Endothelial cell of umbilical vein (primary cell): ENCODE measurements around the gene ZNF157. TPM values are rescaled to one million over a fixed set of nuclear protein-coding genes. Genes with fewer than 3 reads are reported as not detected.
A peak's percentile ranks its signal among the peaks of the same experiment; 100 is the strongest.

ENCODE experiments used
- BruUV-seq: library from RNA; stranded (reverse); fragments of 400-500 nt; replicated peaks from 2 replicates; lab custom pipeline; 2021; lab: Mats Ljungman, UMichigan
- CTCF ChIA-PET: fragments of 300-600, 350-600 bp; sonication (Branson Sonifier 250); formaldehyde crosslinking; loops from one replicate; lab custom pipeline; 2021; ENCODE audit warnings: antibody characterized with exemption, inconsistent platforms; lab: Charles Lee
- POLR2A ChIA-PET: fragments of 300-600, 350-600 bp; sonication (Branson Sonifier 250); formaldehyde crosslinking; loops from one replicate; lab custom pipeline; 2021; ENCODE audit warnings: antibody characterized with exemption, inconsistent platforms; lab: Charles Lee
- DNase-seq: peaks from one replicate; pipeline ENCODE4 v3.0.0-alpha.2; 2011; ENCODE audit warnings: low read depth, low spot score
- FAIRE-seq: peaks from 2 replicates; lab custom pipeline; 2011; peaks lifted over from hg19 to GRCh38; lab: Jason Lieb, UNC
- H2AFZ ChIP-seq: 2 replicates; pipeline ENCODE4 v1.6.0; 2012; ENCODE audit warnings: low read depth, low read length, control low read depth, inconsistent platforms
- H3K27ac ChIP-seq: 2 replicates; pipeline ENCODE4 v1.5.1; 2011; ENCODE audit warnings: low read depth, mild to moderate bottlenecking, control low read depth, low read length, moderate library complexity; ENCODE audit not compliant: insufficient read depth
- H3K27me3 ChIP-seq, 2 experiments: 2 replicates each; pipeline versions ENCODE4 v1.6.0 to v1.6.1; 2011; ENCODE audit warnings: low read length in 2 of 2, mixed read lengths in 1 of 2; ENCODE audit not compliant: control insufficient read depth in 2 of 2, insufficient read depth in 2 of 2
- H3K36me3 ChIP-seq, 2 experiments: 2 replicates in 1 of 2; 3 replicates in 1 of 2; pipeline ENCODE4 v1.5.1; 2011; ENCODE audit warnings: low read length in 2 of 2, mild to moderate bottlenecking in 1 of 2, moderate library complexity in 1 of 2; ENCODE audit not compliant: control insufficient read depth in 2 of 2, insufficient read depth in 2 of 2; ENCODE audit errors: extremely low read depth in 1 of 2
- H3K4me1 ChIP-seq: 3 replicates; pipeline ENCODE4 v1.5.1; 2011; ENCODE audit warnings: mild to moderate bottlenecking, low read length; ENCODE audit not compliant: control insufficient read depth, insufficient read depth; ENCODE audit errors: extremely low read depth
- H3K4me2 ChIP-seq: 2 replicates; pipeline ENCODE4 v1.6.1; 2011; ENCODE audit warnings: low read length, control low read depth, mixed read lengths; ENCODE audit not compliant: insufficient read depth
- H3K4me3 ChIP-seq, 3 experiments: fragments of 200-600 bp in 1 of 3; sonication (generic), shearing (Covaris generic) in 1 of 3; replicated peaks in 1 of 3; 2 replicates each; pipeline ENCODE4 v1.5.1; 2011 to 2016; ENCODE audit warnings: control low read depth in 3 of 3, low read length in 3 of 3, mild to moderate bottlenecking in 2 of 3, inconsistent platforms in 1 of 3, low read depth in 1 of 3, moderate library complexity in 1 of 3; ENCODE audit not compliant: insufficient read depth in 1 of 3
- H3K79me2 ChIP-seq: 2 replicates; pipeline ENCODE4 v1.6.0; 2012; ENCODE audit warnings: low read length, inconsistent platforms; ENCODE audit not compliant: control insufficient read depth, insufficient read depth
- H3K9ac ChIP-seq: replicated peaks from 2 replicates; pipeline ENCODE3; 2011; ENCODE audit warnings: low read length, control low read depth; ENCODE audit not compliant: insufficient read depth; ENCODE audit errors: extremely low read depth
- H3K9me1 ChIP-seq: replicated peaks from 3 replicates; pipeline ENCODE4 v1.6.0; 2011; ENCODE audit warnings: mild to moderate bottlenecking, low read length; ENCODE audit not compliant: control insufficient read depth, insufficient read depth; ENCODE audit errors: extremely low read depth
- H3K9me3 ChIP-seq: replicated peaks from 2 replicates; pipeline ENCODE4 v1.5.1; 2012; ENCODE audit warnings: low read length, inconsistent platforms; ENCODE audit not compliant: control insufficient read depth, insufficient read depth
- H4K20me1 ChIP-seq: replicated peaks from 2 replicates; pipeline ENCODE3; 2011; ENCODE audit warnings: mild to moderate bottlenecking, low read length; ENCODE audit not compliant: control insufficient read depth, insufficient read depth; ENCODE audit errors: extremely low read depth
- EZH2 ChIP-seq: IDR thresholded peaks from 2 replicates; pipeline ENCODE4 v1.6.1; 2012; ENCODE audit warnings: borderline replicate concordance, low read depth, mild to moderate bottlenecking, moderate library complexity, low read length, inconsistent platforms; ENCODE audit not compliant: severe bottlenecking
- FOS ChIP-seq: IDR thresholded peaks from 2 replicates; pipeline ENCODE4 v1.6.1; 2011; ENCODE audit warnings: mild to moderate bottlenecking, low read length, moderate library complexity, borderline replicate concordance; ENCODE audit not compliant: insufficient read depth
- GATA2 ChIP-seq: IDR thresholded peaks from 2 replicates; pipeline ENCODE4 v1.7.0; 2011; ENCODE audit warnings: low read depth, mild to moderate bottlenecking, moderate library complexity, mixed read lengths, low read length; ENCODE audit not compliant: insufficient read length, insufficient read depth
- JUN ChIP-seq: IDR thresholded peaks from 2 replicates; pipeline ENCODE4 v1.6.1; 2011; ENCODE audit warnings: borderline replicate concordance, low read depth; ENCODE audit not compliant: insufficient read length, insufficient read depth
- MYC ChIP-seq: IDR thresholded peaks from one replicate; pipeline ENCODE4 v1.6.1; 2011; ENCODE audit warnings: mild to moderate bottlenecking, low read depth, low read length
- POLR2A ChIP-seq: IDR thresholded peaks from 2 replicates; pipeline ENCODE4 v1.6.1; 2012; ENCODE audit warnings: low read depth, mild to moderate bottlenecking, control low read depth, low read length
- POLR2AphosphoS5 ChIP-seq: IDR thresholded peaks from 2 replicates; pipeline ENCODE4 v1.6.1; 2012; ENCODE audit warnings: low read depth, mild to moderate bottlenecking, control low read depth, low read length, moderate library complexity; ENCODE audit not compliant: insufficient read depth
- dilution Hi-C: fragments of 300-500 bp; cut with MboI; formaldehyde crosslinking; loops from one replicate; pipeline ENCODE4 v1.15.0; 2019; ENCODE audit warnings: low sequenced_read_pairs; ENCODE audit not compliant: extremely low pct_ligation_motif_present
- intact Hi-C: fragments of 100-400 bp; cut with micrococcal nuclease; formaldehyde crosslinking; loops from one replicate; pipeline ENCODE4 v1.10.0; 2022
- polyA plus RNA-seq, 4 experiments: library from polyadenylated mRNA; depleted of rRNA in 3 of 4; stranded (reverse) in 3 of 4; unstranded in 1 of 4; fragments of >200 nt; gene quantifications; 2 replicates each; pipeline versions ENCODE4 v1.2.1 to v1.2.3, GENCODE V29; 2011 to 2012; ENCODE audit warnings: missing spikeins in 1 of 4
- total RNA-seq: library from RNA; stranded (reverse); gene quantifications from 2 replicates; pipeline ENCODE4 v1.2.3, GENCODE V29; 2021
- TF ChIP-seq, protein P1 (sequence below): IDR thresholded peaks from 2 replicates; pipeline ENCODE4 v1.6.1; 2011; ENCODE audit not compliant: insufficient read depth, insufficient read length
- TF ChIP-seq, protein P2 (sequence below), 2 donors: IDR thresholded peaks; 1 replicate in 1 of 2; 2 replicates in 1 of 2; pipeline ENCODE4 v1.5.1; 2011; ENCODE audit warnings: low read length in 2 of 2, mild to moderate bottlenecking in 2 of 2, moderate library complexity in 2 of 2, control low read depth in 1 of 2, inconsistent platforms in 1 of 2, low read depth in 1 of 2; ENCODE audit not compliant: insufficient read depth in 1 of 2; ENCODE audit errors: extremely low read depth in 1 of 2

ZNF157 gene
- total and polyA plus RNA-seq, 2 donors (not counting 3 experiments of a cell fraction or from before 2014, with no cell fraction given), result not detected

DNA sequence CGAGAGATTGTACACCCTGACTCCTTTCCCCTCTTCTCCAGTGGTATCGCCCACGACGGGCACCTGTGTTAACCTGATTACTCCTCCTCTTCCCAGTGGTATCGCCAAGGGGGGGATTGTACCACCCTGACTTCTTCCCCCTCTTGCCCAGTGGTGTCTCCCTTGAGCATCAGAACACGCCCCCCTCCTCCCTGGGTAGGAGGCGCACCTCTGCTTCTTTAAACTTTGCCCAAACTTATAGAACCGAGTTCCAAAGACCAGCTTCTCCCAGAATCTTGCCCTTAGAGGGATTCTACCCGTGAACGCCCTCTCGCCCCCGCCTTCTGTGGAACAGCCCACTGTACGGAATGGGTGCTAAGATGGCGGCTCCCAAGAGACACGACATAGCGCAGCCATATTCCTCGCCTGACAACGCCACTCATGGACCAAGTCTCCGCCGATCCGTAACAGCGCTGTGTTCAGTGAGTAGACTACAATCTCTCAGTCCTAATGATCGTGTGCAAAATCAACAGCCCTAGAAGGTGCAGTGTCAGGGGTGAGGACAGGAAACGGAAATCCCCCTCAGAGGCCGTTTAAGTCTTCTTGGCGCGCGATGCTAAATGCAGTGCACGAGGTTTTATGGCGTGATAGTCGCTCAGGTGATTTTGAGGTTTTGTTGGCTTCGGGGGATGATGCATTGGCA is 4.2 kb upstream of the ZNF157 start:
- POLR2A ChIA-PET, result no interaction called here
- no peaks in the 10 kb centered on the region for H3K79me2 ChIP-seq
- H3K36me3 ChIP-seq, result no peaks in the 10 kb centered on the region
- TF ChIP-seq, protein P1, sequence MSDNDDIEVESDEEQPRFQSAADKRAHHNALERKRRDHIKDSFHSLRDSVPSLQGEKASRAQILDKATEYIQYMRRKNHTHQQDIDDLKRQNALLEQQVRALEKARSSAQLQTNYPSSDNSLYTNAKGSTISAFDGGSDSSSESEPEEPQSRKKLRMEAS, result no peak
- TF ChIP-seq, protein P2, sequence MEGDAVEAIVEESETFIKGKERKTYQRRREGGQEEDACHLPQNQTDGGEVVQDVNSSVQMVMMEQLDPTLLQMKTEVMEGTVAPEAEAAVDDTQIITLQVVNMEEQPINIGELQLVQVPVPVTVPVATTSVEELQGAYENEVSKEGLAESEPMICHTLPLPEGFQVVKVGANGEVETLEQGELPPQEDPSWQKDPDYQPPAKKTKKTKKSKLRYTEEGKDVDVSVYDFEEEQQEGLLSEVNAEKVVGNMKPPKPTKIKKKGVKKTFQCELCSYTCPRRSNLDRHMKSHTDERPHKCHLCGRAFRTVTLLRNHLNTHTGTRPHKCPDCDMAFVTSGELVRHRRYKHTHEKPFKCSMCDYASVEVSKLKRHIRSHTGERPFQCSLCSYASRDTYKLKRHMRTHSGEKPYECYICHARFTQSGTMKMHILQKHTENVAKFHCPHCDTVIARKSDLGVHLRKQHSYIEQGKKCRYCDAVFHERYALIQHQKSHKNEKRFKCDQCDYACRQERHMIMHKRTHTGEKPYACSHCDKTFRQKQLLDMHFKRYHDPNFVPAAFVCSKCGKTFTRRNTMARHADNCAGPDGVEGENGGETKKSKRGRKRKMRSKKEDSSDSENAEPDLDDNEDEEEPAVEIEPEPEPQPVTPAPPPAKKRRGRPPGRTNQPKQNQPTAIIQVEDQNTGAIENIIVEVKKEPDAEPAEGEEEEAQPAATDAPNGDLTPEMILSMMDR (IDR thresholded peaks at IDR 0.05; ENCODE audit: extremely low read depth in 1 of 2, insufficient read depth in 1 of 2, low read depth in 1 of 2, low read length in 2 of 2), result no peak
- TF ChIP-seq MYC (no peak), EZH2 (no peak), JUN (no peak), GATA2 (no peak), POLR2A (no peak), POLR2AphosphoS5 (no peak), FOS (no peak)
- peaks cover 0 to 2% of the 10 kb centered on the region in 2 experiments for H3K27me3 ChIP-seq
- no peak overlapping the region for H3K9ac ChIP-seq
- H3K4me1 ChIP-seq, result no peaks in the 10 kb centered on the region
- dilution Hi-C loops, result no loop called here
- H2AFZ ChIP-seq, result peak overlapping the region; percentile 36
- CTCF ChIA-PET, result no interaction called here
- intact Hi-C loops, result no loop called here
- H4K20me1 ChIP-seq, result no peaks in the 10 kb centered on the region
- DNase-seq (peak; percentile 62), FAIRE-seq (peak; percentile 96)
- H3K27ac ChIP-seq, result no peak overlapping the region
- H3K4me2 ChIP-seq, result peak overlapping the region; percentile 58
- peak overlapping the region in 2 of 3 experiments; percentile 33 to 37 for H3K4me3 ChIP-seq
- H3K9me3 ChIP-seq, result no peaks in the 10 kb centered on the region
- no peaks in the 10 kb centered on the region for H3K9me1 ChIP-seq
- BruUV-seq, result no TSS peak
